Lower lobe of right lung (tissue), 2 donors: ENCODE data around the gene HECTD1. TPM values are rescaled to one million over a fixed set of nuclear protein-coding genes. Genes with fewer than 3 reads are reported as not detected.

Experiments used
- ATAC-seq, 2 donors: fragments of 200-7000 bp; cut with Tn5 transposase; one replicate each; pipeline ENCODE4 v1.9.1; 2020 to 2022; ENCODE audit warnings: mild to moderate bottlenecking in 2 of 2, moderate library complexity in 2 of 2
- DNase-seq: peaks from one replicate; pipeline ENCODE4 v3.0.0-alpha.2; 2020
- H3K27ac ChIP-seq: fragments of 200-600 bp; one replicate; pipeline ENCODE4 v1.8.0; 2022
- H3K27me3 ChIP-seq: fragments of 200-600 bp; one replicate; pipeline ENCODE4 v1.8.0; 2022; ENCODE audit warnings: low read depth
- H3K36me3 ChIP-seq: fragments of 200-600 bp; one replicate; pipeline ENCODE4 v1.8.0; 2022; ENCODE audit warnings: mild to moderate bottlenecking
- H3K4me1 ChIP-seq: fragments of 200-600 bp; one replicate; pipeline ENCODE4 v1.8.0; 2022
- H3K4me3 ChIP-seq: fragments of 200-600 bp; one replicate; pipeline ENCODE4 v1.8.0; 2022; ENCODE audit warnings: mild to moderate bottlenecking
- H3K9me3 ChIP-seq: fragments of 200-600 bp; one replicate; pipeline ENCODE4 v1.8.0; 2022
- CTCF ChIP-seq: fragments of 200-600 bp; IDR thresholded peaks from one replicate; pipeline ENCODE4 v1.8.0; 2022; ENCODE audit warnings: antibody characterized with exemption, mild to moderate bottlenecking
- intact Hi-C: fragments of 100-400 bp; cut with DNase I; formaldehyde crosslinking; loops from one replicate; pipeline ENCODE4 v1.11.0; 2022
- total RNA-seq: library from RNA; stranded (reverse); fragmentation: NEBNext Ultra II Directional; extraction: Animal tissue kit (Norgen Biotek cat#: 25700); gene quantifications from one replicate; pipeline ENCODE4 v1.2.1, GENCODE V29; 2021
- donor health status: DM: no; HTN: yes; CAD: no; lungs with severe emphysema.

Gene HECTD1
- total RNA-seq, 1 donor from 2014 or later: 166 TPM

- intact Hi-C loops: no loop called here
- peaks cover 93% of the 10 kb centered on the region for H3K36me3 ChIP-seq
- ATAC-seq: peak in 1 of 2 donors; percentile 29
These were observed 41.4 kb downstream of the HECTD1 start for GRCh38 chr14:31166271-31166561.

GRCh38 chr14:31164115-31164514, 43.5 kb downstream of the HECTD1 start:
- H3K27ac ChIP-seq: peak overlapping the region; percentile 1
- H3K36me3 ChIP-seq: peaks cover 91% of the 10 kb centered on the region
- H3K4me1 ChIP-seq: peaks cover 38% of the 10 kb centered on the region
- no peak for TF ChIP-seq CTCF
- DNase-seq: no peak
- intact Hi-C loops: no loop called here
- H3K9me3 ChIP-seq: no peaks in the 10 kb centered on the region
- no peaks in the 10 kb centered on the region for H3K27me3 ChIP-seq
- H3K4me3 ChIP-seq: no peak overlapping the region
- ATAC-seq: peak; percentile 41 to 68

More at GRCh38 chr14:31166271-31166561, 41.4 kb downstream of the HECTD1 start:
- Histone ChIP-seq H3K9me3 (no peaks in the 10 kb centered on the region), H3K27me3 (no peaks in the 10 kb centered on the region), H3K27ac (peak overlapping the region; percentile 55), H3K4me3 (no peak overlapping the region), H3K4me1 (peaks cover 38% of the 10 kb centered on the region)
- DNase-seq: no peak
- TF ChIP-seq CTCF: no peak

- H3K4me1 ChIP-seq: peaks cover 38% of the 10 kb centered on the region
- intact Hi-C loops: no loop called here
- peaks cover 91% of the 10 kb centered on the region for H3K36me3 ChIP-seq
- ATAC-seq (peak; percentile 50 to 65), DNase-seq (no peak)
- no peaks in the 10 kb centered on the region for H3K9me3 ChIP-seq
- TF ChIP-seq CTCF: no peak
- H3K27me3 ChIP-seq: no peaks in the 10 kb centered on the region
- no peak overlapping the region for H3K27ac ChIP-seq
- H3K4me3 ChIP-seq: no peak overlapping the region
These were observed 44.5 kb downstream of the HECTD1 start for GRCh38 chr14:31162910-31163649.

- no peak for DNase-seq
- no peak overlapping the region for H3K4me3 ChIP-seq
- H3K27ac ChIP-seq: no peak overlapping the region
- H3K9me3 ChIP-seq: no peaks in the 10 kb centered on the region
- peaks cover 33% of the 10 kb centered on the region for H3K4me1 ChIP-seq
- TF ChIP-seq CTCF: no peak
- peaks cover 90% of the 10 kb centered on the region for H3K36me3 ChIP-seq
- intact Hi-C loops: no loop called here
- no peak for ATAC-seq
- no peaks in the 10 kb centered on the region for H3K27me3 ChIP-seq
These were observed 46.3 kb downstream of the HECTD1 start for GRCh38 chr14:31161274-31161673.

GRCh38 chr14:31159682-31160296, 47.8 kb downstream of the HECTD1 start:
- H3K27ac ChIP-seq: no peak overlapping the region
- no peak for DNase-seq
- ATAC-seq: no peak
- intact Hi-C loops: no loop called here
- H3K4me1 ChIP-seq: peaks cover 19% of the 10 kb centered on the region
- no peak overlapping the region for H3K4me3 ChIP-seq
- H3K27me3 ChIP-seq: no peaks in the 10 kb centered on the region
- no peak for TF ChIP-seq CTCF
- peaks cover 94% of the 10 kb centered on the region for H3K36me3 ChIP-seq
- no peaks in the 10 kb centered on the region for H3K9me3 ChIP-seq
